ENCODE measurements around the gene CBARP.

Gene CBARP

GRCh38 chr19:1251330-1252220 is 13.8 kb upstream of the CBARP start:
- no peak for DNase-seq (ENCODE audit: low read depth)
- peak overlapping the region; percentile 80 for H3K4me3 ChIP-seq (ENCODE audit: low read depth, low read length)
- no peak for TF ChIP-seq CTCF (IDR thresholded peaks at IDR 0.05; ENCODE audit: control insufficient read depth, extremely low read depth, insufficient read depth)

DNA sequence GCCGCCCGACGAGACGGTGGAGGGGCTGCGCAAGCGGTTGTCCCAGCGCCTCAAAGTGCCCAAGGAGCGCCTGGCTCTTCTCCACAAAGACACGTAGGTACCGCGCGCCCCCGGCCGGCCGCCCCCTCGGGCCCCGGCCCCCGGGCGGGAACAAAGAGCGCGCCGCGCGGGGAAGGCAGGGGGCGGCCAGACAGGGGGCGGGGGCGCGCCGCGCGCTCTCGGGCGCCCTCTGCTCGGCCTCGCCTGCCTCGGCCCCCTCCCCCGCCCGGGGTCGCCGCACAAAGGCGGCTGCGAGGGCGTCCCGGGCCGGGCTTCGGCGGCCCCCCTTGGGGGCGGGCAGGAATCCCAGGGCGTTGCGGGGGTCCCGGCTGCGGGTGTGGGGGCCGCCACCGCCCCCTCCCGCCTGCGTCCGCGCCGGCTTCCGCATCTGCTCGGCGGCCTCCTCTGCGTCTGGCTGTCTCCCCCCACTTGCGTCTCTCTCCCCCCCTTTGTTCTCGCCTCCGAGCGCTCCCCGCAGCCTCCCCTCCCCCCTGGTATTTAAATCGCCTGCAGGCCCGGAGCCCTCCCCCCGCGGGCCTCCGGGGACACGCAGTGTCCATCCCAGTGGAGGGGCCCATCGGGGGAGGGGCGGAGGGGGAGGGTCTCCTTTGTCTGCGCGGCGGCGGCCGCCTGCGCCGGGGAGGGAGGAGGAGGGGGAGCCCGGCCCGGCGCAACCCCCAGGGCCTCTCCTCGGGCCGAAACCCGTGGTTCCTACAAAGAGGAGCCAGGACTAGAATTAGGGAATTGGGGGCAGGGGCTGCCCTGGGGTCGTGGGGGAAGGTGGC is 12.8 kb upstream of the CBARP start:
- DNase-seq (ENCODE audit: low read depth) = no peak
- 0 out of 2 replicates have a peak, but pooled peaks have one; percentile 1 for TF ChIP-seq CTCF (IDR thresholded peaks at IDR 0.05; ENCODE audit: control insufficient read depth, extremely low read depth, insufficient read depth)
- peak overlapping the region; percentile 80 for H3K4me3 ChIP-seq (ENCODE audit: low read depth, low read length)

DNA sequence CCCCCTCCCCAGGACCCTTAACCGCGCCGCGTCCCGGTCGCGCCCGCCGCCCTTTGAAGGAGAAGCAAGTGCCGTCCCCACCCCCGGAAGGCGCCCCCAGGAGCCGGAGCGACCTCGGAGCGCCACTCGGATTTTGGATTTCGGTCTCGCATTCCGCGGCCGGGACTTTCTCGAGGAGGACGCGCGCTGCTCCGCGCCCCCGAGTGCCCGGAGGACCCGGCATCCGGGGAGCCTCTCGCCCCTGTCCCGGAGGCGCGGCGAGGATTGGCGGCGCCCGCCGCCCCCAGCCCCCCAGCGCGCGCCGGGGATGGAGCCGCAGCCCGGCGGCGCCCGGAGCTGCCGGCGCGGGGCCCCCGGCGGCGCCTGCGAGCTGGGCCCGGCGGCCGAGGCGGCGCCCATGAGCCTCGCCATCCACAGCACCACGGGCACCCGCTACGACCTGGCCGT is 12.2 kb upstream of the CBARP start:
- peak overlapping the region; percentile 80 for H3K4me3 ChIP-seq (ENCODE audit: low read depth, low read length)
- no peak for TF ChIP-seq CTCF (IDR thresholded peaks at IDR 0.05; ENCODE audit: control insufficient read depth, extremely low read depth, insufficient read depth)
- DNase-seq (ENCODE audit: low read depth) = no peak

- peak overlapping the region; percentile 80 for H3K4me3 ChIP-seq (ENCODE audit: low read depth, low read length)
- DNase-seq (ENCODE audit: low read depth) = peak; percentile 69
- TF ChIP-seq CTCF (IDR thresholded peaks at IDR 0.05; ENCODE audit: control insufficient read depth, extremely low read depth, insufficient read depth) = no peak
Measured at GRCh38 chr19:1249298-1249989, 11.6 kb upstream of the CBARP start.

GRCh38 chr19:1248786-1249297 is 11.0 kb upstream of the CBARP start:
- TF ChIP-seq CTCF (IDR thresholded peaks at IDR 0.05; ENCODE audit: control insufficient read depth, extremely low read depth, insufficient read depth) = peak; percentile 72
- peak overlapping the region; percentile 66 for H3K4me3 ChIP-seq (ENCODE audit: low read depth, low read length)
- no peak for DNase-seq (ENCODE audit: low read depth)

DNA sequence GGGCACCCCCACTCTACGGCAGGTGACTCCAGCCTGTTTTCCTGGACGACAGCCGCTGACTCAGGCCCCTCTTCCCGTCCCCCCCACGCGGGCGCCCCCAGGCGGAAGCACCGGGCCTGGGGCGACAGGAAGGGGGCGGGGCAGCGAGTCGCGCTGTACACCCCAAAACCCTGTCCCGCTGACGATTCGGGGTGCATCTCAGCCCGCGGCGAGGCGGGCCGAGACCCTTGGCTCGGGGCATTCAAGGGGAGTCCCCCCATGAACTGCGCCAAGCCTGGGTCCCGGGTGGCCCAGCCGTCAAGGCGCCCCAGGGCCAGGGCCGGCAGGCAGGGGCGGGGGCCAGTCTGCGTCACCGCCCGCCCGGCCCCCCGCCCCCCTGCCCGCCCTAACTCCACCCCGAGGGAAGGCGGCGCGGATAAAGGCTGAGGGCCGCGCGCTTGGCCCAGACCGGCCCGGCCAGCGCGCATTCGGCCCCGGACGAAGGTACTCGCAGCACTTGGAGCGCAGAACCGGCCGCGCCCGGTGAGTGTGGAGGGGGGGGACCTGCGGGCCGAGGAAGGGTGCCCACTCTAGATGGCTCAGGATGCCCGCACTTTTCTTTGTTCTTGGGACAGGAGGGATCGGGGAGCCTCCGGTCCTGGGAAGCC is 10.5 kb upstream of the CBARP start, which contains the start of gene MIDN:
MIDN (plus strand) TSS at position 445 of the 647 bp plus-strand sequence. CDS start 1,714 bp downstream, outside the sequence.
- peak within 1 kb of the TSS; percentile 66 for H3K4me3 ChIP-seq (ENCODE audit: low read depth, low read length)
- TF ChIP-seq CTCF (IDR thresholded peaks at IDR 0.05; ENCODE audit: control insufficient read depth, extremely low read depth, insufficient read depth) = 0 out of 2 replicates have a peak, but pooled peaks have one; percentile 26
- DNase-seq (ENCODE audit: low read depth) = no peak
